Hair follicular keratinocyte (primary cell): Measurements from ENCODE around the gene OR4K5. TPM values are rescaled to one million over a fixed set of nuclear protein-coding genes. Genes with fewer than 3 reads are reported as not detected.

Source experiments
- total RNA-seq: library from RNA; depleted of rRNA; stranded (reverse); fragments of >200 nt; gene quantifications from 2 replicates; pipeline ENCODE4 v1.2.3, GENCODE V29; 2015

OR4K5 gene, protein sequence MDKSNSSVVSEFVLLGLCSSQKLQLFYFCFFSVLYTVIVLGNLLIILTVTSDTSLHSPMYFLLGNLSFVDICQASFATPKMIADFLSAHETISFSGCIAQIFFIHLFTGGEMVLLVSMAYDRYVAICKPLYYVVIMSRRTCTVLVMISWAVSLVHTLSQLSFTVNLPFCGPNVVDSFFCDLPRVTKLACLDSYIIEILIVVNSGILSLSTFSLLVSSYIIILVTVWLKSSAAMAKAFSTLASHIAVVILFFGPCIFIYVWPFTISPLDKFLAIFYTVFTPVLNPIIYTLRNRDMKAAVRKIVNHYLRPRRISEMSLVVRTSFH
- not detected in 2 replicates for total RNA-seq

DNA sequence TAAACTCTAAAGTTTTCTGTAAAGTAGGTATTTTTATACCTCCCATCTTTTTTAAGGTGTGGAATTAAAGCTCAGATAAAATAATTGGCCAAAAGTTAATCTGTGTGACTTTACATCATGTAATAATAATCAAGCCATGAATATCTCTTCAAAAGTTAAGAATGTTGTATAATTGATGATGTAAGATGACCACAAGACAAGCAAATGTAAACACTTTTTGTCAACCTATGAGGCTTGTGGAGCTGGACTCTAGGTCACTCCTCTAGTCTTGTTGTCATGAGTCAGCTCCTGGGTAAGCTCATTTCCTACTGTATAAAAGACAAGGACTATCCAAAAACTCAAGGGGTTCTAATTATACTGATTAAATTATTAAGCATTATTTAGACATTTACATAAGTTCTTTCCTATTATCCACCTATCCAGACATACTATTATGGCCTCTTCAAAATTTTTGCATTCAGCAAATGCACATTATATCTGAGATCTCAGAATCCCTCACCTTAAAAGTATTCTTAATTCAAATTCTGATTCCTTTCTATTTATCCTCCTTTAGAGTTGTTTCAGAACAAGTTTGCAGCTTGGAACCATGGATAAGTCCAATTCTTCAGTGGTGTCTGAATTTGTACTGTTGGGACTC lies at the start of gene OR4K5:
TSS of gene OR4K5 (plus strand) at position 587 of the 637 bp plus-strand sequence. CDS start at position 587, 0 bp downstream.

DNA sequence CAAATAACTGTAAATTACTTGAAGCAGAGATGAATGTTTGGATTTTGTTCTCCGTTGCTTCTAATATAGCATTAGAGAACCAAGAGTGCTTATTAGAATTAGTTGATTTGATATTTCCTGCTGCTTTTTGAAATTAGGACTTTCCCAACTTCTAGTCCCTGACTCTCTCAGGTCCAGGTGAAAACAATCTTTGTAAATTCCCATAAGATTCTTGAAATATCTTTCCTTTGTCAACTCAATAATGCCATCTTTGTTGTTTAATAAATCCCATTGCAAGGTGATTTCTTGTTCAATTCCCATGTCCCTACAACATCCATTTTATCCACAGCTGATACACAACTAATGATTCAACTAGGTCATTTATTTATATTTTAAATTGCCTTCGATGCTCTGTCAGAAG lies 45.6 kb upstream of the OR4K5 start, which contains the start of gene OR4K2:
TSS of gene OR4K2 (plus strand) at position 301 of the 400 bp plus-strand sequence. CDS start 1,126 bp downstream, outside the sequence.

DNA sequence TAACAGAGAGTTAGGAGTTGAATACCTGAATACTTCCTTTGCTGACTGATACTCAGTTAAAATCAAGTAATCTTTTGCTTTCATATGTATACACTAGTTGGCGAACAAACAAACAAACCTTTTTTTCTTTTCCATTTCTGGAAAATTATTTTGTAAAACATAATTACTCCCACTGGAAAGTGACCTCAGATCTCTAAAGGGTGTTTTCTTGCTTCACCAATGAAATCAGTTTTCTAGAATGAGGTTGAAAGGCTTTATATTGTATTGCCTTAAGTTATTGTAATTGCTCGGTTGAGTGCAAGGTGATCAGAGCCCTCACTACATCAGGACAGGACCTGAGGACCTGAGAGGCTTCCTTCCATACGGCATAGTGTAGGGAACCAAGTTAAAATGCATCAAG lies 10.2 kb downstream of the OR4K5 start, which contains the start of gene OR4K1:
TSS of gene OR4K1 (plus strand) at position 301 of the 400 bp plus-strand sequence. CDS start 4,750 bp downstream, outside the sequence.

Other genes starting within 250 kb of the OR4K5 start
- gene OR11H2, start 206.7 kb upstream of the OR4K5 start, total RNA-seq, result not detected in 2 replicates
- gene OR4Q3, start 177.0 kb upstream of the OR4K5 start, total RNA-seq, result not detected in 2 replicates
- gene OR4M1, start 147.1 kb upstream of the OR4K5 start, total RNA-seq, result not detected in 2 replicates
- gene OR4N2, start 116.8 kb upstream of the OR4K5 start, total RNA-seq, result not detected in 2 replicates
- gene OR4K2, start 45.5 kb upstream of the OR4K5 start, total RNA-seq, result not detected in 2 replicates
- not detected in 2 replicates for gene OR4K1, start 10.3 kb downstream of the OR4K5 start, total RNA-seq
- gene OR4K15, start 55.0 kb downstream of the OR4K5 start, total RNA-seq, result not detected in 2 replicates
- gene OR4Q2, start 81.6 kb downstream of the OR4K5 start, total RNA-seq, result not detected in 2 replicates
- gene OR4K14, start 98.7 kb downstream of the OR4K5 start, total RNA-seq, result not detected in 2 replicates
- gene OR4K13, start 115.4 kb downstream of the OR4K5 start, total RNA-seq, result not detected in 2 replicates
- gene OR4L1, start 139.4 kb downstream of the OR4K5 start, total RNA-seq, result not detected in 2 replicates
- not detected in 2 replicates for gene OR4K17, start 190.1 kb downstream of the OR4K5 start, total RNA-seq
- gene OR4N5, start 218.2 kb downstream of the OR4K5 start, total RNA-seq, result not detected in 2 replicates